GM19463 (cell line): ENCODE measurements around the gene POR.

ENCODE experiments used
- ATAC-seq: cut with Tn5 transposase; IDR thresholded peaks from one replicate; pipeline ENCODE4 v1.9.1; 2021; ENCODE audit warnings: mild to moderate bottlenecking, moderate library complexity; ENCODE audit not compliant: unreplicated experiment

Gene POR

DNA sequence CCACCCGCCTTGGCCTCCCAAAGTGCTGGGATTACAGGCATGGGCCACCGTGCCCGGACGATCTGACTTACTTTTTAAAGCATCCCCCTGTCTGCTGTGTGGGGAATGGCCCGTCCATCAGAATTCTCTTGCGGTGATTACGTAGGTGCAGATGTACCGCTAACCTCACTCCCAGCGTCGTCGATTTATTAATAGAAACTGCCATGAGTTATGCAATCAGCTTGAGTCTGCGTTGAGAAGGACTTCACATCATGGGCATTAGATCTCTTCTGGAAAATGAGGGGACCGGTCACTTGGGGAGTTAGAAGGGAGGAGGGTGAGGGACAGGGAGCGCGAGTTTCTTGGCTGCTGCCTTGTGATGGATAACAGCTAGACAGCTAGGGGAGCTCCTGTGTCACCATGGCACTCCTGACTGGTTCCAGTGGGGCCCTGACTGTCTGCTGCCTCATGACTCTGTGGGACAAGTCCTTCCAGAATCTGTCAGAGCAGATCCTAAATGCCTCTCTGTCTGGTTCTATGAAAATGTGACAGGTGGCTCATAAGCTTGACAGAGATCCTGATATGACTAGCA lies 35.2 kb downstream of the POR start:
- no peak for ATAC-seq

DNA sequence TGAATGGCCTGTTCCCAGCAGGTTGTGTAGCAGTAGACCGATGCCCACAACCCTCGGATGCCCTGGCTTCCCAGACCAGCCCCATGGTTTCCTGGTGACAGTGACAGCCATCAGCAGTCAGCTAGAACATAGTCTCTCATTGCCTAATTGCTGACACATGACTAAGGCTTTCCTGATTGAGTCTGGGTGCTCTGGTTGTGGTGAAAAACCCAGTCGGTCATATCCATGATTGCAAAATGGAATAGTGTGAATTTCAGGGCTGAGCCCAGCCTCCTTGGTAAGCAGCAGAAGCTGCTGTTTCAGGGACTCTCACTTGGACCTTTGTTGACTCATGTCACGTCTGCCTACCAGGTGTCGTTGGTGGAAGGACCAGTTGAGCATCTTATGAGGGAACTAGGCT lies 36.6 kb downstream of the POR start:
- ATAC-seq = no peak

DNA sequence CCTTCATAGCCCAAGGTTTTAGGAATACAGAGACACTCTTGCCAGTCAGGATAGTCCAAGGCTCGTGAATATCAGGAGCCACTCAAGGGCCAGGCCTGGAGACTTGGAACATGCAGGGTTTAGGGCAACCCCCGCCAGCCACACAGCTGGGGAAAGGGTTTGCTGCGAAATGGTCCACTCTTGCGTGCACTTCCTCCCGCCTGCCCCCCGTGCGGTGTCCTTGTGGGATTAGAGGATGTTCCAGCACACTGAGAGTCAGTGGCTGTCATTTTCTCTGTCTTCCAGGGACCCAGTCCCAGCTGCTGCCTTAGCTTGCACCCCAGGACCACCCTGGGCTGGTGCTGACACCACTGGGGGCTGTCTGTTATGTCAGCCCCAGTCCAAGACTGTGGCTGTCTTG lies 38.5 kb downstream of the POR start:
- ATAC-seq = no peak

DNA sequence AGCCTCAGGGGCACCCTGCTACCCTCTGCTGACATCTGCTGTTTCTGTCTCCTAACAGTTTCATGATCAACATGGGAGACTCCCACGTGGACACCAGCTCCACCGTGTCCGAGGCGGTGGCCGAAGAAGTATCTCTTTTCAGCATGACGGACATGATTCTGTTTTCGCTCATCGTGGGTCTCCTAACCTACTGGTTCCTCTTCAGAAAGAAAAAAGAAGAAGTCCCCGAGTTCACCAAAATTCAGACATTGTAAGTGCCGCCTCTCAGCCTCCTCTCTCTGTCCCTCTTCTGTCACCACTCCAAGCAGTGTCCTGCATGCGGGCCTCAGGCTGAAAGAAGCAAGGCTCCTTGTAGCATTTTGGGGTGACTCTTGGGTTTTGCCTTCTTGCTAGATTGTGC lies 39.0 kb downstream of the POR start:
- ATAC-seq = no peak

DNA sequence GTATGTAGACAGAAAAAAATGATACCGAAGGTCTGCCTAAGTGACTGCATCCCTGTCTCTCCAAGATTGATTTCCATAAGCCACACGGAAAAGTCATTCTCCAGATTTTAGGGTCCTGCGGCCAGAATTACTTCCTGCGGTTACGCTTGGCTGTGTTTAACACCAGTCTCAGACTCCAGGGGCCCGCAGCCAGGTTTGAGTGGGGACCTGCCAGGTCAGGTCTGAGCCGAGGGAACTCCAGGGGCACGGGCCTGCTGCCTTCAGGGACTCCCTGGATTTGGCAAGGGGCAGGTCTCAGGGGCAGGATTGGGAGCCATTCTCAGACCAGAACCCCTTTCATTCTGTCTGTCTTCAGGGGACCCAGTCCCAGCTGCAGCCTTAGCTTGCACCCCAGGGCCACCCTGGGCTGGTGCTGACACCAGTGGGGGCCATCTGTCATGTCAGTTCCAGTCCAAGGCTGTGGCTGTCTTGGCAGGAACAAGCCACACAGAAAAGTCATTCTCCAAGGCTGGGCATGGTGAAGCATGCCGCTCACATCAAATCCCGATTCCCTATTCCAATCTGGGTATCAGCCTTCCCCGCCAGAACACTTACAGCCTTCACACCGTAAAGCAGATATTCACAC lies 40.5 kb downstream of the POR start:
- no peak for ATAC-seq

DNA sequence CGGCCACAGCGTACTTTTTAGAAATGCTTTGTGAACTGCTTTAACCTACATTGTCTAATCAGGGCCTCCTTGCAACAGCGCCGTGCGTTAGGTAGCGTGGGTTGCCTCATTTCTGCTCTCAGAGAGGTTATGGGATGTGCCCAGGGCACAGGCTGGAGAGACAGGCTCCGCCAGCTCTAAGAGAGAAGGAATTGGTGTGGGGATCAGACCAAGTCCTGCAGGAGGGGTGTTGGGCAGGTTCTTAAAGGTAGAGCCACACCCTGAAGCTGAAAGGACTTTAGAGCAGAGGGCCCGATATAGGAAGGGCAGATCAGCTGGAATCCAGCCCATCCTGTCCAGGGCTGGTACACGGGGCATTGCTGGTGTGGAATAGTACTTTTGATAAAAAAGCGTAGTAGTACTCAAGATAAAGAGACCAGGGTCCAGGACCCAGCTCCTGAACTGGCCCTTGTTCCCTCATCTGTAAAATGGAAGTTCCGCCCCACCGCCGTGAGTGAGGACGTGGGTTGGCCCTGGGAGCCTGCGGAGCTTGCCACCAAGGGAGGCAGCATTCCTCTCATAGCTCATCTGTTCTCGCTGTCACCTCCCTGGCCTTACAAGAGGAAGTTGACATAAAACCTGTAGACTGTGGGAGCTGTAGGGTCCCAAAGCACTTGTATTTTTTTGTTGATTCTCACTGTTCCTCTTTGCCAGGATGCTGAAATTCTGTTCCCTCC lies 42.2 kb downstream of the POR start:
- ATAC-seq = no peak

DNA sequence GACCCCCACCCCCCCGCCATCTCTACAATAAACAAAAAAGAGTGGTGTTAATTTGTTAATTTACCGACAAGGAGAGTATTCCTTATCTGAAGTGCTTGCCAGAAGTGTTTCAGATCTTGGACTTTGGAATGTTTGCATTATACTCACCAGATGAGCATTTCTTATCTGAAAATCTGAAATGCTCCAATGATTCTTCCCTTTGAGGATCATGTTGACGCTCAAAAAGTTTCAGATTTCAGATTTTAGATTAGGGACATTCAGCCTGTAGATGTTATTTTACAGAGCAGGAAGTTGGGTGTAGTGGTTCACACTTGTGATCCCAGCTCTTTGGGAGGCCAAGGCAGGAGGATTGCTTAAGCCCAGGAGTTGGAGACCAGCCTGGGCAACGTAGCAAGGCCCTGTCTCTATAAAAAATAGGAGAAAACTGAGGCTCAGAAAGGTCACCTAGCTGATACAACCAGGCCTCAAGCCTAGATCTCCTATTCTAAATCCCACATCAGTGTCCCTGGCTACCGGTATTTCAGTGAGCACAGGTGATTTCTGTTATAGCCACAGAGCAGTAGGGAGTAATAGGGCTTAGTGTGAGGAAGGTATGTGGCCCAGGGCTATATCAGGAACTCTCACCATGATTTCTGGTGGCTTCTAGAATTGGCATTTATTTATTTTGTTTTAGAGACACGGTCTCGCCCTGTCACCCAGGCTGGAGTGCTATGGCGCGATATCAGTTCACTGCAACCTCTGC lies 44.0 kb downstream of the POR start:
- no peak for ATAC-seq

DNA sequence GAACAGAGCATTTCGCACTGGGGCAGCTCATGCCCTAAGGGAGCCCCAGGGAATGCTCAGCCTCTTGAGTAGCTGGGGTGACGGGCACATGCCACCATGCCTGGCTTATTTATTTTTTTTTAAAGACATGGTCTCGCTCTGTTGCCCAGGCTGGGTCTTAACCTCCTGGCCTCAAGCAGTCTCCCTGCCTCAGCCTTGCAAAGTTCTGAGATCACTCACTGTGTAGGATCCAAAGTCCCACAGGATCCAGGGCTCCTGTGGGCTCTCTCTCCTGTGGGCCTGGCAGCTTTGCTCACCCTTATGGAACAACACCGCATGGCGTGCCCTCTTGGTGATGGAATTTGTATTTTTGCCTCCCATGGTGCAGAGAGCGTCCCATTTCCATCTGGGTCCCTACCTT lies 45.4 kb downstream of the POR start:
- no peak for ATAC-seq

DNA sequence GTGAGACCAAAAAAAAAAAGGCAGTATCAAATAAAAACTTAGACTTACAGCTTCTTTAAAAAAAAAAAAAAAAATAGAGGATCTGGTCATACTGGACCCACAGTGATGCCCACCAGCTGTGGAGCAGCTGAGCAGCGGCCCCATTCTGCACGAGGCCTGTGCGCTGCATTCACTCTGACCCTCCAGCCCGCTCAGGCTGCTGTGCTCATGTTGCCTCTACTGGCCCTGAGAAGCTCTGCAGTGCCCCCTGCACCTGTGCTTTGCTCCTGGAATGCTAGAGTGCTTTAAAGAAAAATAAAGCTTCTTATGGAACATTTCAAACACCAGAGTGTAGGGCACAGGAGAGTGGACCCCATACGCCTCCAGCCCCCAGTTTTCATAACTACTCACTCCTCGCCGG lies 46.3 kb downstream of the POR start:
- no peak for ATAC-seq

DNA sequence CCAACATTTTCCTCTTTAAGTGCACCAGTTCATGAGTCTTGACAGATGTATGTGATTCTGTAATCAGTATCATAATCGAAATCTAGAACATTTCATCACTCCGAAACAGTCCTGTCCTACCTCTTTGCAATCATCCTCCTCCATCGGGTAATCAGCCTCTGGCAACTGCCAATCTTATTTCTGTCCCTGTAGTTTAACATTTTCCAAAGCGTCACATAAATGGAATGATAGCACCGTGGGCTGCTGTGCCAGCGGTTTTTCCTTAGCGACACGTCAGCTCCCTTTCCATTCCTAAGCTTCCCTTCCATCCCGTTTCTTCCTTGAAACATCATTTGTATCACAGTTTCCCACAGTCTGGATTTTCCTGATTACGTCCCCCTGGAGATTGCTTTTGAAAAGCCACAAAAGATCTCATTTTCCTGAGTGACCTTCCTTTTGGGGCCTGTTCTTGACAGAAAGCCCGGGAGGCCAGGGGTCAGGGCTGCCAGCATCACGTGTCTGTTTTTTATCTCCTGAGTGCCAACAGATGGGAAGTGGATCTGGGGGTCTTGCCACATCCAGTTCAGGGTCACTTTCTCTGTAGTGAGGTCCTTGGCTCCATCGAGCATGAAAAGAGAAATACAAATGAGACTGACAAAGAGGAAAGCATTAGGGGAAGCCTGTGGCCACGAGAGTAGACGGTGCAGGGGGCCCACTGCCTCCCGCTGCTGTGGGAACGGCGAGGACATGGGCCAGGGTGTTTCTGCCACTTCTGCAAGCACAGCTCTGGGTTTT lies 47.8 kb downstream of the POR start:
- no peak for ATAC-seq

DNA sequence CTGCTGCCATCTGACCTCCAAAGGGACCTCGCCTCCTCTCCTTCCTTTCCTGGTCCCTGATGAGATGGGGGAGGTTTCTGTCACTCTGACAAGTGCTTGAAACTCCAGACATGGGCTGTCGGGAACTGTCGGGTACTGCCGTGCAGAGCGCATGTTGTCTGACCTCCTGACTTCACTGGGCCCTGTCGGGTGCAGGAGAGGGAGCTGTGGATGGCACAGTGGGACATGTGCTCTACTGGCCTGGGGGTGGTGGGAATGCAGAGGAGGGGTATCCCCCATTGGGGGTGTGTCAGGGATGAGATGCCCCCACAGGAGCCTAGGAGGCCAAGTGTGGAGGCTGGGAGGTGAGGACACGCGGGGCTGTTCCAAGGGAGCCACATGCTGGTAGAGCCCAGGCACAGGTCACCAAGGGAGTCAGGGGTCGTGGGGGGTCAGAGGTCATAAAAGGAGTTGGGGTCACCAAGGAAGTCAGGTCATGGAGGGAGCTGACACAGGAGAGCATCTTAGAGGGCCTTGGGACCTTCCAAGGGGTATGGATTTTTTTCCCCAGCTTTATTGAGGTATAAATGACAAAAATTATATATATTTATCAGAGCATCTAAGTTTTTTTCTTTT lies 48.5 kb downstream of the POR start:
- ATAC-seq = no peak

DNA sequence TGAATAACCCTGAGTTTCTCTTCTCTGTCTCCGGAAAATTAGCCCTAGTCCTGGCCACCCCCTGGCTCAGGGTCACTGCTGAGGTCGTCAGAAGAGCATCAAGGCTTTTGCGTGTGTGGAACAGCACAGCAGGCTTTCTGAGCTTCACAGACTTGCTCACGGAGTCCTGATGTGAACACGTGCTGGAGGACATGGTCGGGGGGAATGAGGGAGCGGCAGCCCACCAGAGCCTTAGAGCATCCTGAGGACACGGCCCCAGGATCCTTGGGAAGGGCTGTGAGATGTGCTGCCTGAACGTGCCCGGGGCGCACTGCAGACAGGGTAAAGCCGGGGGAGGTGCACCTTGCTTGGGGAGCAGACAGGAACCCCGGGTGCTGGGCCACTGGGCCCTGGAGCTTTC lies 50.7 kb downstream of the POR start:
- no peak for ATAC-seq

DNA sequence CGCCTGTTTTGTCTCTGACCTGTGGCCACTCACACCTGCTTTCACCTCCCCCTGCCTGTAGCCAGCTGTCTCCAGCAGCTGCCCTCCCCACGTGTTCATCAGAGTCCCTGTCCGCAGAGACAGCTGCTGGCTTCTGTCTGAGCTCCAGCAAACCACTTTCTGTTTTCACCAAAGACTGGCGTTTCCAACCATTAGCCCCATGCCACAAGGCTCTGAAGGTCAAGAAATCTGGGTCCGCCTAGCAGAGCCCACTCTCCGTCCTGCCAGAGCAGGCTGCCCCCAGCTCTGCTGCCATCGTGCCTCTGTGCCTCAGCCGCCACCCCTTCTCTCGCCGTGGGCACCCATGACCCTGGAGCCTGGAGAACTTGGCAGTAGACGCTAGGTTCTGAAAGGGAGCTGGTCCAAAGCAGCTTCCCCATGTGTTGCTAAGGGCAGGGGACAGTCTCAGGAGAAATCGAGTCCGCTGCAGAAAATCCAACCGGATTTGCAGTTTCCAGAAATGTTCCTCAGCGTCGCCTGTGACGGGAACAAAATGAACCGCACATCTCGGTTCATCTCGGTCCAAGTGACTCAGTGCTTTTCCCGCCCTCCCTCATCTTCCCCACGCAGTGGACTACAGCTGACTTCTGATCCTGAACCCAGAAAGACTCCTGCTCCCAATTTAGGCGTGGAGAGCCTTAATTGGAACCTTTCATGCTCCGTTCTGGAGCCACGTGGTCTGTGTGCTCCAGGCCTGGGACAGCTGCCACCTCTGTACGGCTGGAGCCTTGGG lies 51.4 kb downstream of the POR start:
- ATAC-seq = no peak

DNA sequence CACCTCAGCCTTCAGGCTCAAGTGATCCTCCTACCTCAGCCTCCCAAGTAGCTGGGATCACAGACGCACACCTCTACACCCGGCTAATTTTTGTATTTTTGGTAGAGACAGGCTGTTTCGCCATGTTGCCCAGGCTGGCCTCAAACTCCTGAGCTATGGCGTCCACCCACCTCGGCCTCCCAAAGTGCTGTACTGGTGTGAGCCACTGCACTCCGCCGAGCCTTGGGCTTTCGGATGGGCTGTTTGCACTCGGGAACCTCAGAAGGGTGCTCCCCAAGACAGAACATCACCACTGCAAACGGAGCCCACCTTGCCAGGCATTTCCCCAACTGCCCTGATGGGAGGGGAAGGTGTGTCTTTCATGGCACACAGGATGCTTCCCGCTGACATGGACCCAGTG lies 52.1 kb downstream of the POR start:
- no peak for ATAC-seq

DNA sequence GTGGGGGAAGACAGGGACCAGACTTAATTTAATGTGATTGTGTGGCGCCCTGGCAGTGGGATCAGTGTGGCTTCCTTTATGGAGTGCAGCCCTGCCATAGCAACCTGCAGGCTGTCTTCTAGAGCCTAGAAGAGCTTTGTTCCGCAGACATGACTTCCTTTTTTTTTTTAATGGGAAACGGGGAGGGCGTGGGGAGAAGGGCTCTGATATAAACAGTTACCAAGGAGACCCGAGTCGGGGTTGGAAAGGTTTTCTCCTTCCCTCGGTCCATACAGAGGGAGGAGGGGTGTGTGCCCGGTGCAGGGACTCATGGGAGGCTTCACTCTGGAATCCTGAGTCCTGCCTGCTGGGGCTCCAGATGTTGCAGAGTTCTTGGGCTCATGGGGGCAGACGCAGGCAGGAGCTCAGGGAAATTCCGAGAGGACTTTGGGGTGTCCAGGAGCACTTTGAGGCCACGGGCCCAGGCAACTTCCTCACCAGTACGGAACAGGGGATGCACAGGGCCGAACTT lies 52.6 kb downstream of the POR start:
- ATAC-seq = no peak

DNA sequence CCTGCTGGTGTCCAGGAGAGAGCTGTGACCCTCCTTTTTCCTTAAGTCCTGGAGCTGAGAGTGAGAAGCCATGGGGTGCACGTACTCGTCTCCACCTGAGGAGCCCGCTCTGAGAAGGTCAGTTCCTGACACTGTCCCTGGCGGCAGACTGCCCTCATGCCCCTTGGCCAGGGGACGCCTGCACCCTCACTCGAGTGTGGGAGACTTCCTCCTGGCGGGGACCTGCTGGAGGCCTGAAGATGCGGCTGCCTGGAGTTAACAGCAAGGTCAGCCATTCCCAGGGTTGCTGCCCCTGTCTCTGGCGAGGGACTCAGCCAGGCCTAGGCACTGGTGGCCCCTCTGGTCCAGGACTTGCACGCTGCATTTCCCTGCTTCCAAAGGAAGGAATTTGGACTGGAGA lies 53.1 kb downstream of the POR start:
- ATAC-seq = no peak

DNA sequence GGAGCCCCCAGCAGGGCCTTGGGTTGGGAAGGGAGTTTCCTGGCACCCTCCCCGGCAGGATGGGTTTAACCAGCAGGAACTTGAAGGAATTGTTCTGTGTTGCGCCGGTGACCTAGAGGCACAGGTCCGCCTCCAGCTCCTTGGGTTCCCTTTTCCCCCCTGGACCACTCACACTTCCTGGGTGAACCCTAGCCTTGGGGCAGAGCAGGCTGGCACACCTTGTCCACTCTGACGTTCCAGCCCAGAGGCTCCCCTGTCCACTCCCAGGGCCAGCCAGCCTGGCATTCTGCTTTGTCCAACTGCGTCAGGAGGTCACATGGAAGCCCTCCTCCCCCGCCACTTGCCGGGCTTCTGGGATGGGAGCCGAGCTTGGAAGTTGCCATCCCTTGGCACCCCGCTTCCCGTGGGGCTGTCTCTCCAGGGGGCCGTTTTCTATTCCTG lies 53.6 kb downstream of the POR start:
- no peak for ATAC-seq

DNA sequence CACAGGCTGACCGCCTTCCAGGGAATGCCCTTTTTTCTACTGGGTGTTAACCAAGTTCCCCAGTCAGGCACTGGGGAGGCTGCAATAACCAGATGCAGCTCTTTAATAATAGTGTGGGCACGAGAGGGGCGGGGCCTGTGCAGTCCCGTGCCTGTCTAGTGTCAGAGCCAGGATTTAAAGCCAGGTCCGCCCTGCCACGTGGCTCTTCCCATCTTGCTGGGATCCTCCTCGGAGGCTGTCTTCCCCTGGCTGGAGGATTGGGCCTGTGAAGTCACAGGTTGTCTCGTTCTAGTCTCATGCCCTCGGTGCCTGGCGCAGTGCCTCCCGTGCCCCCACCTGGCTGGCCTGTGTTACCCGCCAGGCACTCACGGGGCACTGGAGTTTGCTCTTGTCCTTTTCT lies 54.2 kb downstream of the POR start:
- no peak for ATAC-seq

DNA sequence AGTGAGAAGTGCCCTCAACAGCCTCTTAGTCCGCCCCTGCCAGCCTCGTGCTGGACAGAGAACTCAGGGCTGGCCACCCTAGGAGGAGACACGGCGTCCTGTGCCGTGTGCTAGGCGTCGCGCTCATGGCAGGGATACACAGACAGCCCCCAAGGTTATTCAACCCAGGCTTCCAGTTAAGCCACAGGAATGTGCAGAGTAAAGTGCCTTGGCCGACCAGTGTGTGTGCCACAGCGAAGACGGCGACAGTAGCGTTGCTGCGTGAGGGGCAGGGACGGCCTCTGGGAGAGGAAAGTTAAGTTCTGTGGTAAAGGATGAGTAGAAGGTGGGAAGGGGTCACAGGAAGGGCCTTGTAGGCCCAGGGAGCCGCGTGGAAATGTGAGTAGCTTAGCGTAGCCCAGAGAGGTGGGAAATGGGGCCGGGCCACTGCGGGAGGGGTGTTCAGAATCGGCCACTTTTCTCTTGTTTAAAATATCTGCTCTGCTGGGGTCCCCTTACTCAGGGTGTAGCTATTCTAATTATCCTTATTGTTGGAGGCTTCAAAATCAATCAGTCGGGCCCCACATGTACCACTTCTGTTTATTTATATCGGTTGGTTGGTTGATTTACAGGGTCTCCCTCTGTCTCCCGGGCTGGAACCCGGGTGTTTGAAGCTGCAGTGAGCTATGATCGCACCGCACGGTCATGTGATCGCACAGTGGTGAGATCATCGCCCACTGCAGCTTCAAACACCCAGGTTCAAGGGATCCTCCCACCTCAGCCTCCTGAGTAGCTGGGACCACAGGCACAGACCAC lies 54.9 kb downstream of the POR start:
- no peak for ATAC-seq
